Raji (cell line): ENCODE data around the gene HCFC1.

Experiments
- POLR2A ChIP-seq: IDR thresholded peaks from 2 replicates; pipeline ENCODE4 v1.6.1; 2011; ENCODE audit warnings: low read depth, low read length, control low read depth; ENCODE audit not compliant: insufficient read depth

HCFC1 gene

DNA sequence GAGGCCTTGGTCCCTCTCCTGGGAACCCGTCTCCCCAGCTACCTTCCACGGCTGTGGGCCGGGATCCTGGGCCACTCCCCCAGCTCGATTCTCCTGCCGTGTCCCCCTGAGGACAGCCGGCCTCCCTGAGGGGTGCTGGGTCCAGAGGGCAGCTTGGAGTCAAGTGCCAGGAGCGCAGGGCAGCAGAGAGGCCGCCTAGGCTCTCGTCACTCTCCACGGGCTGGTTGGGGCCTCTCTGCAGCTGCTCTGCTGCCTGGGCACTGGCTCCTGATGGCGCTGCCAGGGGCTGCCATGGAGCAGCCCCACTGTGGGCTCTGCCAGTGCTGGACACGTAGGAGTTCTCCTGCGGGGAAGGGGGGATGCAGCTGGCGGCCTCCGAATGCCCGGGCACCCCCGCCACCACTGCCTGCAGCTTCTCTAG lies 41.4 kb upstream of the HCFC1 start:
- TF ChIP-seq POLR2A: no peak

GRCh38 chrX:154012336-154012991 lies 40.8 kb upstream of the HCFC1 start:
- no peak for TF ChIP-seq POLR2A

DNA sequence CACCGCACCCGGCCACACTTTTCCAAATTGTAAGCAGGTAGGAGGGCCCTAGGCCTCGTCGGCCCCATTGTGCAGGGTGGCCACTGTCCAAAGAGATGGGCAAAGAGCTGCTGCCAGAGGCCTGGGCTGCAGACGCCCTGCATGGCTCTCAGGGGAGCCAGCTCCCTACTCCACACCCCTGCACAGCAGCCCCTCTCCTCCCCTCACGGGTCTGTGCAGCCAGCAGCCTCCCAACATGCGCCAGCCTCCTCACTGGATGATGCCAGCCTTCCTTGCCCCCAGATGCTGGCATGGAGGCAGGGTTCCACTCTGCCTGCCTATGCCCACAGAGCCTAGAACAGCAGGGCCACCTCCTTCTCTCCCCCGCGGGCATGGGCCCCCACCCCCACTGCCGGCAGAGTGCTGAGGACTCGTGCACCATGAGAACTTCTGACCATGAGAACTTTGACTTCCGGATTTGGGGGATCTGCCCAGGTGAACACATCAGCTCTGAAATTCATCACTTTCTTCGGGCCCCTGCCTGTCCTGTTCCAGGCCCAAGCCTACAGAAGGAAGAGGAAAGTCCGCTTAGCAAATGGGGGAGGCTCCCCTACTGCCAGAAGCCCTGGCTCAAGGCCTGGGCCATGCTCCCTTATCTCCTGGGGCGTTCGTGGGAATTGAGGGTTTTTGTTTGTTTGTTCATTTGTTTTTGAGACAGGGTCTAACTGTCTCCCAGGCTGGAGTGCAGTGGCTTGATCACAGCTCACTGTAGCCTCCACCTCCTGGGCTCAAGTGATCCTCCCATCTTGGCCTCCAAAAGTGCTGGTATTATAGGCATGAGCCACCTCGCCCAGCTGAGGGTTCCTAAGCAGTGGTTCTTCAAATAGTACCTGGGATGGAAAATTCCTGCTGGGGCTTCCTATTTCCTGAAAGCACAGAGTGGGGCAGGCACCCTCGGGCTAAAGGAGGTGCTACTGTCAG lies 40.0 kb upstream of the HCFC1 start:
- no peak for TF ChIP-seq POLR2A

DNA sequence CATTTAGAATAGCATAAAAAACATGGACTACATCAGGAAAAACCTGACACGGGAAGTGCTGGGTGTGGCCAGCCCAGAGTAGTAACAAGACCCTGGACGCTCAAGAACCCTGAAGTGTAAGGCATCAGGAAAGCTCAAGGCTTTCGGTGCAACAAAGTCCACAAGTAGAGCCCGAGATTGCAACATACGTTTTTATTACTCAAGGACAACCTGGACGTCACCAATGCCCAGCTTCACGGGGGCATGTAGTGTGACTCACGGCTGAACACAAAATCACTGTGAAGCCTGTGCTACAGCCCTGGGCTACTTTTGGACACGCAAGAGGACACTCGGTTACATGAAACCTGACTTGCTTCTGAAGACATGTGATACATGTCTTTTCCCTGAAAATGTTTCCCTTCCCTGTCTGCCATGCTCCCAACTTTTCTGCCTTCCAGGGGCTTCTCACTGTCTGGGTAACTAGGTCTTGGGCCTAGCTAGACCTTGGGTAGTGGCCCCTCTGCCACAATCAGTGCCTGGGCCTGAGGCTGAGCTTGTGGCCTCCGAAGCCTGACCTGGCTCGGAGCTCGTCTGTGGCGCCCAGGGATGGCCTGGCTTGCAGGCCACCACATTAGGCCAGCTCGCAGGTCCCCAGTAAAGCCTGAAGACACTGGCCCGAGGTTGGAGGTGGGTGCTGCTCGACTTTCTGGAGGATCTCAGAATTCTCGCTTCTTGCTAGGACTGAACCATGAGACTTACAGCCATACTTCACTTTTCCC lies 38.9 kb upstream of the HCFC1 start:
- TF ChIP-seq POLR2A: no peak

- no peak for TF ChIP-seq POLR2A
Measured at GRCh38 chrX:154008521-154008920, 36.9 kb upstream of the HCFC1 start.

DNA sequence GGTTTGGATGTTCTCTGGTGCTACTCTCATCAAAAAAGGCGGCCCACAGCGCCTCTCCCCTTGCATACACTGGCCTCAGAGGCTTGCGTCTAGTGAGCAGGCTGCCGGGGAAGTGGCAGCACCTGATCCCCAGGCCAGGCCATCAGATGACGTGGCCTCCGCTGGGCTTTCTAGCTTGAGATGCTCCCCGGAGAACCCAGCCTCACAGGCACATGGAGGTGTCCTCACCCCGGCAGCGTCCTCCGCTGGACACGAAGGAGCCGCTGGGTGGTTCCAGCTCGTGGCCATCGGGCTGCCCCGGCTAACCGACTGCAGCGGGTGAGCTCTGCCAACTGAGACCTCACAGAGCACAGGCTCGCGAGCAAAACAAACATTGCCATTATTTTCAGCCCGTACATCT lies 35.3 kb upstream of the HCFC1 start:
- no peak for TF ChIP-seq POLR2A

DNA sequence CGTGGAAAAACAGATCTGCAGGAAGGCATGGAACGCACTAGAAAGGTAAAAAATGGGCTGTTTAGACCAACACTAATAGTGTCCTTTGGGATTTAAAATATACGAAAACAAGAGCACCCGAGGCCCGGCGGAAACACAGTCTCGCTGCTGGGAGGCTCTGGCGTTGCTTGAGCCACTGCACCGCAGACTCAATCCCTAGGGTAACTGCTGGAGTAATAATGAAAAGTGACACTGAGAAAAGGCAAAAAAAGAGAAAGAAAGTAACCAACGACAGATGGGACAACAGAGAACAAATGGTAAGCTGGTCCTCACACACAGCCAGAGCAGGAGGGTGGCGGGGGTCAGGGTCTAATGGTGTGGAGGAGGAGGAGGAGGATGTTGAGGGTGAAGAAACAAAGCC lies 32.7 kb upstream of the HCFC1 start:
- no peak for TF ChIP-seq POLR2A

DNA sequence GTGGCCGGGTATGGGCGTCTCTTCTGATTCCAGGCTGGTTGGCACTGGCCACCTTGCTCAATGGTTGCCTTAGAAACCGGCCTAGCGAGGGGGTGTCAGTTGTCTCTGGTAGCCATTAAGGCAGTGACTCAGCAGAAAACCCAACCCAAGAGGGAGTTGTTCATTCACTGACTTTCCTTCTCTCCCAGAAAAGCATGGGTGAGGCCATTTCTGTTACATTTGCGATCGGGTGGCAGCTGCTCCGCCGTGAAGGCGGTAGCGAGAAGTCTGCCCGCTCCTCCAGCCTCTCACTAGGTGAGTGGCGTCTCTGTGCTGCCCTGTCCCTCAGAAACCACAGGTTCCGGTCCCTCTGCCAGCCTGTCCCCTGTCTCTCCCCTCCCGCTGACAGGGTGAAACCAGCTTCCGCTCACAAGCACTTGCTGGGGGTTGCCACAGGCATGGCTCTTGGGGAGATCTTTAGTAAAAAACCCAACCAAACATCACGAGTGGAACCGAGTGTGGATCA lies 30.6 kb upstream of the HCFC1 start:
- no peak for TF ChIP-seq POLR2A

DNA sequence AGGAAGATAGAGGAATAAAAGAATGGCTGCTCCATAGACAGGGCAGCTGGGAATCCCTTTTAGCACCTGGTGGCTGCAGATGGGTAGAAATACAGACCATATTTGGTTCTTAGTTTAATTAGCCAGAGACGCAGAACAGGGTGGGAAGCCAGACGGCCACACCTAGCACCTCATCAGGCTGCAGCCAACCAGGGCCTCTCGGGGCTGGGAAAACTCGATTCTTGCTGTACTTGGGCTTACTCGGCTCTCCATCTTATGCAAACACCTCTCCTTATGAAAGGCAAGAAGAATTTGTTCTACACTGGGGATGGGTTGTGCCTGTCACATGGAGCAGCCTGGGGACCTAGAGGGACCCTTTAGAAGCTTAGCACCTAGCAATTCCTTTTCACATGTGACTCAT lies 28.4 kb upstream of the HCFC1 start:
- TF ChIP-seq POLR2A: no peak

- no peak for TF ChIP-seq POLR2A
Measured at GRCh38 chrX:153999359-154000037, 27.9 kb upstream of the HCFC1 start.

- TF ChIP-seq POLR2A: no peak
Measured at GRCh38 chrX:153995504-153995903, 23.9 kb upstream of the HCFC1 start.

DNA sequence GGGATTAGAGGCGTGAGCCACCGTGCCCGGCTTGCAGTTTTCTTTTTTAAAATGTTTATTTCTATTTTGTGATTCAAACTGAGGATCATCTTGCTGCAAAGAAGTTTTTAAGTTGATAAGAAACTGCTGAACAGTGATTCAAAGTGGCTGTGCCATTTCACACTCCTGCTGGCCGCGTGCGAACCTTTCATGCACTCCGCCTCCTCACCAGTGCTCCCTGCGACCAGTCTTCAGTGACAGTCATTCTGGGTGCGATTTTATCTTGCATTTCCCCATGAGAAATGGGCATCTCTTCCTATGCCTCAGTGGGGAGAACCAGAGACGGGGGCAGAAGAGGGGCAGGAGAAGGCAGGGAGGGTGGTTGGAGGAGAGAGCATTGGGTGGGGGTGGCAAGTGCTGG lies 22.4 kb upstream of the HCFC1 start:
- TF ChIP-seq POLR2A: no peak

GRCh38 chrX:153993079-153993478 lies 21.5 kb upstream of the HCFC1 start:
- no peak for TF ChIP-seq POLR2A

DNA sequence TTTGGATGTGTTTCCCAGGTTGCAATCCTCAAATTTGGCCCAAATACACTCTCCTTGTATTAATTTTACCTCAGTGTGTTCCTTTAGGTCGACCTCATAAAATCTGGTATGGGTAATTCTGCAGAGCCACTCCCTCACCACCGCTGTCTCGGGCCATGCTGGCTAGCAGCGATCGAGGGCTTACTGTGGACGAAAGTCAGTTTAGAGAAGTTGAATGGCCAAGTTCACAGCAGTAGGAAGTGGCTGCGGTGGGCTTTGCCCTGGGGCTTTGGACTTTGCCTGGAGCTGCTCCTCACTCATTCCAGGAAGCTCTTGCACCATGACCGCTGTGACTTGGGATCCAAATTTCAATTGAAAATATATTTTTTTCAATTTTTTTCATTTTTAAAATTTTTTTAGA lies 20.6 kb upstream of the HCFC1 start:
- no peak for TF ChIP-seq POLR2A

DNA sequence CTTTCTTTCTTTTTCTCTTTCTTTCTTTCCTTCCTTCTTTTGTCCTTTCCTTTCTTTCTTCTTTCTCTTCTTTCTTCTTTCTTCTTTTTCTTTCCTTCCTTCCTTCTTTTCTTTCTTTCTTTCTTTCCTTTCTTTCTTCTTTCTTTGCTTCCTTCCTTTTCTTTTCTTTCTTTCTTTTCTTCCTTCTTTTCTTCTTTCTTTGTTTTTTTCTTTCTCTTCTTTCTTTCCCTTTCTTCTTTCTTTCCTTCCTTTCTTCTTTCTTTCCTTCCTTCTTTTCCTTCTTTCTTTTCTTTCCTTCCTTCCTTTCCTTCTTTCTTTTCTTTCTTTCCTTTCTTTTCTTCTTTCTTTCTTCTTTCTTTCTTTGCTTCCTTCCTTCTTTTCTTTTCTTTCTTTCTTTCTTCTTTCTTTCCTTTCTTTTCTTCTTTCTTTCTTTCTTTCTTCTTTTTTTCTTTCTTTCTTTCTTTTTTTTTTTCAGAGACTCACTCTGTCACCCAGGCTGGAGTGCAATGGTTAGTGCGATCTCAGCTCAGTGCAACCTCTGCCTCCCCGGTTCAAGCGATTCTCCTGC lies 19.5 kb upstream of the HCFC1 start:
- no peak for TF ChIP-seq POLR2A

DNA sequence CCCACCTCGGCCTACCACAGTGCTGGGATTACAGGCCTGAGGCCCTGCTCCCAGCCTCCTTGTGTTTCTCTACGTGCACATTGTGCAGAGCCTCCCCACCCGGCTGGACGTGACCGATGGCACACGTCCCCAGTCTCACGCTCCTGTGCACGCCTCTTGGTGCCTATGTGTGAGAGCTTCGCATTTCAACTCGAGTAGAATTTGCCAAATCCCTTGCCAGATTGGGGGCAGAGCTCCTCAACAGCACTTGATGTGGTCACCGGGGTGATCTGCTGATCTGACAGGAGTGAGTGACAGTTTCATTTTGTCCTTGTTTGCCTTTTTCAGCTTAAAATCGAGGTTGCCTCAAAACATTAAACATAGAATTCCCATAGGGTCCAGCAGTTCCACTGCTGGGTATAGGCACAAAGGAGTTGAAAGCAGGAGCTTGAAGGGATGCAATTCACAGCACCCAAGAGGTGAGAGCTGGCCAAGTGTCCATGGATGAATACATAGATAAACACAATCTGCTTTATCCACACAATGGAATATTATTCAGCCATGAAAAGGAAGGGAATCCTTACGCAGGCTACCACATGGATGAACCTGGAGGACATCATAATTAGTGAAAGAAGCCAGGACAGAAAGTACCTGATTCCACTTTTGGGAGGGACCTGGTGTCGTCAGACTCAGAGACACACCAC lies 18.5 kb upstream of the HCFC1 start:
- no peak for TF ChIP-seq POLR2A
